Uterus (tissue), 4 donors: ENCODE measurements around the gene ANKLE1. TPM values are rescaled to one million over a fixed set of nuclear protein-coding genes. Genes with fewer than 3 reads are reported as not detected.

Source experiments
- DNase-seq, 2 donors: peaks; one replicate each; pipeline ENCODE4 v3.0.0-alpha.2; 2019 to 2020
- H3K27ac ChIP-seq, 2 donors: fragments of 200-600 bp; sonication (generic); 1 replicate in 1 of 2; 2 replicates in 1 of 2; pipeline ENCODE4 v1.5.1; 2016 to 2018
- H3K27me3 ChIP-seq, 2 donors: fragments of 200-600 bp; sonication (generic); one replicate each; pipeline ENCODE4 v1.5.1; 2018 to 2019; ENCODE audit warnings: control low read depth in 1 of 2
- H3K36me3 ChIP-seq, 2 donors: fragments of 200-600 bp; sonication (generic); one replicate each; pipeline ENCODE4 v1.5.1; 2019; ENCODE audit warnings: control low read depth in 1 of 2
- H3K4me1 ChIP-seq, 2 donors: fragments of 200-600 bp; sonication (generic); one replicate each; pipeline ENCODE4 v1.5.1; 2018 to 2019; ENCODE audit warnings: control low read depth in 1 of 2
- H3K4me3 ChIP-seq, 2 donors: fragments of 200-600 bp; sonication (generic); 1 replicate in 1 of 2; 2 replicates in 1 of 2; pipeline ENCODE4 v1.5.1; 2018 to 2019; ENCODE audit warnings: mild to moderate bottlenecking in 1 of 2
- H3K9me3 ChIP-seq, 2 donors: fragments of 200-600 bp; sonication (generic); one replicate each; pipeline ENCODE4 v1.5.1; 2019; ENCODE audit warnings: control low read depth in 1 of 2
- CTCF ChIP-seq, 4 experiments: fragments of 200-600 bp in 2 of 4; fragments of 450-650 bp in 2 of 4; sonication (generic) in 2 of 4; IDR thresholded peaks; one replicate each; pipeline ENCODE4 v1.5.1; 2016 to 2019; ENCODE audit warnings: antibody characterized with exemption in 4 of 4, mild to moderate bottlenecking in 2 of 4, moderate library complexity in 1 of 4
- POLR2A ChIP-seq, 2 donors: fragments of 450-650 bp; IDR thresholded peaks; one replicate each; pipeline ENCODE4 v1.6.1; 2016; ENCODE audit warnings: antibody characterized with exemption in 2 of 2, mild to moderate bottlenecking in 1 of 2, moderate library complexity in 1 of 2
- intact Hi-C: fragments of 100-400 bp; cut with DNase I; formaldehyde crosslinking; loops from one replicate; pipeline ENCODE4 v1.15.1; 2023; ENCODE audit warnings: low total_unique reads
- total RNA-seq, 4 donors: library from RNA; depleted of rRNA in 3 of 4; stranded (reverse); fragments of >200 nt in 3 of 4; gene quantifications; one replicate each; pipeline versions ENCODE4 v1.1.0 to v1.2.4, GENCODE V29; 2014 to 2023
- donor health status: DM: yes; HTN: yes; CAD: no.

The ANKLE1 gene
- total RNA-seq, 4 donors from 2014 or later: 1.6 to 2.4 TPM; not detected in 2

GRCh38 chr19:17300992-17301619 lies 19.4 kb downstream of the ANKLE1 start:
- H3K9me3 ChIP-seq: no peaks in the 10 kb centered on the region
- TF ChIP-seq CTCF (IDR thresholded peaks at IDR 0.05) (no peak), POLR2A (IDR thresholded peaks at IDR 0.05) (no peak)
- no peaks in the 10 kb centered on the region for H3K27me3 ChIP-seq
- peaks cover 0 to 14% of the 10 kb centered on the region in 2 donors for H3K4me1 ChIP-seq
- H3K27ac ChIP-seq: no peak overlapping the region
- H3K36me3 ChIP-seq: no peaks in the 10 kb centered on the region
- H3K4me3 ChIP-seq: no peak overlapping the region
- no peak for DNase-seq
- intact Hi-C loops: no loop called here

- H3K4me1 ChIP-seq: peaks cover 0 to 20% of the 10 kb centered on the region in 2 donors
- H3K27ac ChIP-seq: peak overlapping the region; percentile 72 to 88
- intact Hi-C loops: no loop called here
- no peak for TF ChIP-seq POLR2A (IDR thresholded peaks at IDR 0.05)
- TF ChIP-seq CTCF (IDR thresholded peaks at IDR 0.05): no peak
- peak overlapping the region; percentile 63 to 81 for H3K4me3 ChIP-seq
- peak; percentile 42 to 51 for DNase-seq
- no peaks in the 10 kb centered on the region for H3K9me3 ChIP-seq
- no peaks in the 10 kb centered on the region for H3K27me3 ChIP-seq
- no peaks in the 10 kb centered on the region for H3K36me3 ChIP-seq
Observed at GRCh38 chr19:17302391-17303166, 20.9 kb downstream of the ANKLE1 start.

GRCh38 chr19:17303167-17303939 lies 21.7 kb downstream of the ANKLE1 start, which contains the start of gene ABHD8:
ABHD8 (minus strand) TSS chr19:17303425; CDS start chr19:17301616, 1,809 bp downstream.
- intact Hi-C loops: no loop called here

GRCh38 chr19:17303940-17304267 lies 22.2 kb downstream of the ANKLE1 start:
- H3K4me1 ChIP-seq: peaks cover 0 to 20% of the 10 kb centered on the region in 2 donors
- DNase-seq: peak in 1 of 2 donors; percentile 26
- TF ChIP-seq CTCF (IDR thresholded peaks at IDR 0.05) (no peak), POLR2A (IDR thresholded peaks at IDR 0.05) (no peak)

More at GRCh38 chr19:17303167-17303939, 21.7 kb downstream of the ANKLE1 start, which contains the start of gene ABHD8:
- peaks cover 0 to 20% of the 10 kb centered on the region in 2 donors for H3K4me1 ChIP-seq
- H3K4me3 ChIP-seq: peak within 1 kb of the TSS; percentile 63 to 81
- H3K27ac ChIP-seq: peak within 1 kb of the TSS; percentile 72 to 88
- DNase-seq: peak; percentile 96 to 98
- no peaks in the 10 kb centered on the region for H3K36me3 ChIP-seq
- H3K27me3 ChIP-seq: no peaks in the 10 kb centered on the region
- peak; percentile 67 to 70 for TF ChIP-seq POLR2A (IDR thresholded peaks at IDR 0.05)
- peak; percentile 33 to 89 (median 79) for TF ChIP-seq CTCF (IDR thresholded peaks at IDR 0.05)
- H3K9me3 ChIP-seq: no peaks in the 10 kb centered on the region

More at GRCh38 chr19:17303940-17304267, 22.2 kb downstream of the ANKLE1 start:
- intact Hi-C loops: no loop called here
- Histone ChIP-seq H3K9me3 (no peaks in the 10 kb centered on the region), H3K36me3 (no peaks in the 10 kb centered on the region), H3K27ac (peak overlapping the region; percentile 57 to 88), H3K4me3 (no peak overlapping the region), H3K27me3 (no peaks in the 10 kb centered on the region)
